Putamen (tissue), 1 donor: ENCODE measurements around the gene BCORL1.

ENCODE experiments used
- DNase-seq: peaks from one replicate; pipeline ENCODE4 v3.0.0-alpha.2; 2016; ENCODE audit warnings: low spot score

Gene BCORL1

GRCh38 chrX:129961180-129962083 is 21.0 kb upstream of the BCORL1 start:
- no peak for DNase-seq

DNA sequence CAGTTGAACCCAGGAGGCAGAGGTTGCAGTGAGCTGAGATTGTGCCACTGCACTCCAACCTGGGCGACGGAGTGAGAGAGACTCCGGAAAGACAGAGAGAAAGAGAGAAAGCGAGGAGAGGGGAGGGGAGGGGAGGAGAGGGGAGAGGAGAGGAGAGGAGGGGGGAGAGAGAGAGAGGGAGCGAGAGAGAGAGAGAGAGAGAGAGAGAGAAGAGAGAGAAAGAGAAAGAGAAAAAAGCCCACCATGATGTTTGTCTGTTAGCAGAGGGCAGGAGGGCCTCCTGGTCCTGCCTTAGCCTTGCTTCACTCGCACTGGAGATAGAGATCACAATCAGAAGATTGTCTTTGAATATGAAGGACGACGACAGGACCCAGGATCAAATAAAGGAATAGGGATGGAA is 18.7 kb upstream of the BCORL1 start:
- DNase-seq, result no peak

DNA sequence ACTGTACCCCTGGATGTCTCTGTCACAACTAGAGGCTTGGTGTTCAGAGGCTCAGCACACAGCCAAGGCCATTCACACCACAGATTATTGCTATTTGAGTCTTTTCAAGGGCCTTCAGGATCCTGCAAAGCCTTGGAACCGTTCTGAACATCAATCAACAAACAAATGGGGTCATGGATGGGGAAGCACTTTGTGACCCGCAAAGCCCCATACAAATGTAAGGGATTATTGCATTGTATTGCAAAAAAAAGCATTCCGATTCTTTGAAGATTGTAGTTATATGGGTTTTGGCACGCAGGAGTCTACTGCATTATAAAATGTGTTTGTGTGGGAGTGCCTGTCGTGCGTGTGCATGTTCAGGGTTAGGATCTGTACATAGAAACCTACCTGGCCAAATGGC is 17.3 kb upstream of the BCORL1 start:
- DNase-seq, result no peak

- DNase-seq, result no peak
Observed at GRCh38 chrX:129968968-129969367, 13.5 kb upstream of the BCORL1 start.

- DNase-seq, result no peak
Observed at GRCh38 chrX:129976441-129976840, 6.0 kb upstream of the BCORL1 start.

- no peak for DNase-seq
Observed at GRCh38 chrX:129979207-129979920, 3.1 kb upstream of the BCORL1 start.

DNA sequence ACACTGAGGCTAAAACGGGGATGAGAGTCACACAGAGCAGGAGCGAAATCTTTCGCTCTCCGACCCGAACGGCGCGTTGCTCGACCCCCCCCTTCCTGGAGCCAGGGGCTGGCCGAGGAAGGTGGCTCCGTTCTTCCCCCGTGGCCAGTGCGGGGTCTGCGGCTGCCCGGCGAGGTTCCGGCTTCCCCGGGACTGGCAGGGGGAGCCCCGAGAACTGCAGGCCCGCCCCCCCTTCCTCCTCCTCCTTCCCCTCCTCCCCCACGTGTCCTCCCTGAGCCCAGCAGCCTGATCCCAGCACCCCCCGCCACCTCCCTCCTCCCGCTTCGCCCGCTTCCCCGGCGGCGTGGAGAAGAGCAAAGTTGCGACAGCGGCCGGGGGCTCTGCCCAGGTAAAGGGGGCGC is 2.4 kb upstream of the BCORL1 start:
- DNase-seq, result no peak

DNA sequence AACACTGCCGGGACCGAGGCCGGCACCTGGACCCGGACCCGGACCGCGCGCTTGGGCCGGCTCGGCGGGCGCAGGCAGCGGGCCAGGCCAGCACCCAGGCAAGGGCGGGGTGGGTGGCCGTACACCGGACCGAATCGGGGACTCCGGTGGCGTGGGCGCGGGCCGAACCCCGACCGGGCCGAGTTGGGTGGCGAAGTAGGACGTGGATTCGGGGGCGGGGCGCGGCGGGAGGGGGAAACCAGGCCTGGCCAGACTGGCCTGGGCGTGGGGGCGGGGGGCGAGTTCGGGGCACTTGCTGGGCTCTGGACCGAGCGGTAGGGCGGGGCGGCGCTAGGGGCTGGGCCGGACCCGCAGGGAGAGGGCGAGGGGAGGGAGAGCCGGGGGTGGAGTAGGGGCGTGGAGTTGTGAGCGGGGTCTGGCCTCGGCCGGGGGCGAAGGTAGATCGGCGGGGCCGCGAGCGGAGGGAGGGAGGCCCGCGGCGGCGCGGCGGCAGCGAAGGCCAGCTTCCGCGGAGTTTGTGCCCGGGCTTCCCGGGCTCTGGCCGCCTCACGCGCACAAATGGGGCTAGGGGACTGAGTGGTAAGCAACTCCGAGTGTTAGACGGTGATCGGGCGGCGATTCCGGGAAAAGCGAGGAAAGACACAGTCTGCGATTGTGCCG is 1.8 kb upstream of the BCORL1 start:
- DNase-seq, result no peak

DNA sequence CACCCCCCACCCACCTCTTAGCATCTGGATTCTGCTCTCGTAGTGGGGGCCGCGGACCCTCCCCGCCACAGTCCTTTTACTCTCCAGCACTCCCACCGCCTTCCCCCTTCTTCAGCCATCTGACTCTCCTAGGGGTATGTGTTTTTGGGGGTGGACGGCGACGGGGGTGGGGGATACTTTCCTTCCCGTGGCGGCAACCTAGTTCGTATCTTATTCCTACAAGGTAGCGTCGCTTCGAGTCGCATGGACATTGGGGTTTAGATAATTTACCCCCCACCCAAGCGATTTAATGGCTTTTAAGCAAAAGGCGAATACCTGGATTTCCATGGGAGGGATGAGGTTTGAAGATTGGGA is 1.3 kb upstream of the BCORL1 start:
- DNase-seq, result no peak

- DNase-seq, result no peak
Observed at GRCh38 chrX:129981752-129982299, 609 bp upstream of the BCORL1 start.

GRCh38 chrX:129983575-129984110 is 1.2 kb downstream of the BCORL1 start:
- no peak for DNase-seq

DNA sequence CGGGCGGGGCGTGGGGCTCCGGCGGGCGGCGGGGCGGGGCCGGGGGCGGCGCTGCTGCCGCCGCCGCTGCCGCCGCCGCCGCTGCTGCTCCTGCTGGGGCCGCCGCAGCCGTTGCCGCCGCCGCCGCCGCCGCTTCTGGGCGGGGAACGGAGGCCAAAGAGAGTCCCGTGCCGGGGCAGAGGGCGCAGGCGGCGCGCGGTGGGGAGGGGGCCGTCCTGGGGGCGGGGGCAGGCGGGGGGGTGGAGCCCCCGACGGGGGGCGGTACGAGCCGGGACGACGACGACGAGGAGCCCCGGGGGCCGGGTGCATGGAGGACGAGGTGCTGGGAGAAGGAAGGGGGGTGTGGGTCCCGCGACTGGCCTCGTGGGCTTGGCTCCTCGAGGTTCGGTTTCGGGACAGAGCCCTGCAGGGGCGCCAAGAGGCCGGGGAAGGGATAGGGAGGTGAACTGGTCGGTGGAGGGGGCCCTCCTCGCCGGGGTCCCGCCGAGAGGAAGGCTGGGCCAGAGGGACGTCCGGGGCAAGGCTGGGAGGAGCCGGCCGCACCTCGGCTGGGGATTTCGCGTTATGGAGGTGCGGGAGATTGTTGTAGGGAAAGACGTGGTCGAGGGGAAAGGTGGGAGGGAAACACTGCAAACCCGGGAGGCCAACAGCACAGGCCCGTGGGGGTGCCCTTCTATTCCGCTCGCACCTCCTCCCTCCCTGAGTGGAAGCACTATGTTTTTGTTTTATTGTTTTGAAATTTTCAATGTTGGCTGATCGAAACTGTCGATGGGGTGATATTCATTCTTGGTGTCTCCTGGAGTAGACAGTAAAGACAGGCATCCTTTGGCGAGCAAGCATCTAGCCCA is 1.9 kb downstream of the BCORL1 start:
- no peak for DNase-seq

DNA sequence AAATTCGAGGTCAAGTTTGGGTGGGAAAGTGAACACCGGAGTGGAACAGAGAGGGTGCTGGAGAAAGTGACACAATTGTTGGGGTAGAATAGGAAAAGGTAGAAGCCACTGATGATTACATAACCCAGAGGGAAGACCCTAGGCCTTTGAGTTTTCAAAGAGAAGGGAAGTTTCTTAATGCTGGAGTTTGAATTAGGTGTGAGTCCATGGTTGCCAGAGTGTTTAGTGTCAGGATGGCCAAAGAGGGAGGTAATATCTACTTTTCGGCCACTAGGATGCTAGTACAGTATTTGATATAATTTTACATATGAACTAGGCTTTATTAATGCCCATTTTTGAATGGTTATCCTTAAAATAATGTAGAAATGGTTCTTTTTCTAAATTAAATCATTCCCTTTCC is 5.4 kb downstream of the BCORL1 start:
- DNase-seq, result no peak

- DNase-seq, result no peak
Observed at GRCh38 chrX:129992181-129992580, 9.7 kb downstream of the BCORL1 start.

DNA sequence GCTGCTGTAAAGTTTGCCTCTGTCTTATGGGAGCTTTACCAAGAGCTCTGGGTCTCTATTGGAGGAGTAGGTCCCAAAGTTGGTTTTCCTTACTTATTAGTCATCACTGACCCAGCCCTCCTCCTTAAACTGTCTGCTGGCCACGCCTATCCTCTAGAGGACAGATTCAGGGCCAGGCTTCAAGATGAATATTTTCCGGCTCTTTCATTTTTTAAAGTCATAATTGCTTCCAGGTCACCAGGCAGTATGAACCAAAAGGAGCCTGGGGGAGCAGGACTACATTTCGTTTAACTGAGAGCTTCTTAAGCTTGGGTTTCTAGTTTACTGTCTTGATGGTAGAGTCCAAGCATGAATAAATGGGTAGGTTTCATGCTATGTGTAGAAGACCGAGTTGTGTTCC is 13.7 kb downstream of the BCORL1 start:
- DNase-seq, result no peak

DNA sequence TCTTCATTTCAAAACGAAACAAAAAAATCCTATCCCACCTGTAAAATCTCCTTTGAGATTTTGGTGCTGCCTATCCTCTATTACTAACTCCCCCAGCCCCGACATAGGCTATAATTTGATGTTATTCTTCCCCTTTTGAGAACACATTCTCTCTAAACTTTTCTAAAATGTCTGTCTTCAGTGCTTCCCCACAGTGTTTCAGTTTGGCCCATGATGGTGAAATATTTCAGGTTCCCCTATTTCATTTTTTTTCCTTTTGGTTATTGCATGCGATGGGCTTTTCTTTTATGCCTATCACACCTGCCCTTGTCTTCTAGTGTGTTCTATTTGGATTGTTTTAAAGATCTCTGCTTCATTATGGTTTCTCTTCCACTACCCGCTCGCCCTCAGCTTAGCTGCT is 14.7 kb downstream of the BCORL1 start:
- no peak for DNase-seq

GRCh38 chrX:129998021-129998420 is 15.6 kb downstream of the BCORL1 start:
- DNase-seq, result no peak

DNA sequence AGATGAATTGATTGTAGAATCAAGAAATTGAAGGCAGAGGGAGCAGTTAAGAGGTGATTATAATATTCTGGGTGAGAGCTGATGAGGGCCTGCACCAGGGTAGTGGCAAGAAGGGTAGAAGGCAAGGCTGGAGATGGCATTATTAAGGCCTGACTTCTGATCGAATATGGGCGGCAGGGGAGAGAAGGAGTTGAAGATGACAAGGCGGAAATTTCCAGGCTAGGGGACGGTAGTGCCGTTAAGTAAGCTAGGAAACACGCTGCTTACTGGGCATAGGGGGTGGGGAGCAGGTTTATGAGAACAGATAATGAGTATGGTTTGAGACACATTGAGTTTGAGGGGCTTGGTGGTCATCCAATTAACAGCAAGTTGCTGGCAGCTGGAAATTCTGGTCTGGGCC is 19.5 kb downstream of the BCORL1 start:
- no peak for DNase-seq

DNA sequence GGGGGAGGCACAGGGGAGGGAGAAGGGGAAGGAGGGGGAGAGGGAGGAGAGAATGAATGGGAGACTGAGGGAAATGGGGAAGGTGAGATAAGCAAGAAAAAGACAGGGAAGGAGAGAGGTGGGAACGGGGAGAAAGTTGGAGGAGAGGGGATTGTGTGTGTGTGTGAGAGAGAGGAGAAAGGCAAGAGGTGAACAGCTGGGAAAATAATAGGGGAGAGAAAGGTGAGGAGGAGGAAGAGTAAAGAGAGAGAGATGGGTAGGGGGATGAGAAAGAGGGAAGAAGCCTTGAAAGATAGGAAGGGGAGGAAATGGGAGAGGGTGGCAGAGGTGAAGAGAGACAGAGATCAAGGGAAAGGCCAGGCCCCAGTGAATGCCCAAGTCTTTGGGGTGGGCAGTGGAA is 20.1 kb downstream of the BCORL1 start:
- no peak for DNase-seq

DNA sequence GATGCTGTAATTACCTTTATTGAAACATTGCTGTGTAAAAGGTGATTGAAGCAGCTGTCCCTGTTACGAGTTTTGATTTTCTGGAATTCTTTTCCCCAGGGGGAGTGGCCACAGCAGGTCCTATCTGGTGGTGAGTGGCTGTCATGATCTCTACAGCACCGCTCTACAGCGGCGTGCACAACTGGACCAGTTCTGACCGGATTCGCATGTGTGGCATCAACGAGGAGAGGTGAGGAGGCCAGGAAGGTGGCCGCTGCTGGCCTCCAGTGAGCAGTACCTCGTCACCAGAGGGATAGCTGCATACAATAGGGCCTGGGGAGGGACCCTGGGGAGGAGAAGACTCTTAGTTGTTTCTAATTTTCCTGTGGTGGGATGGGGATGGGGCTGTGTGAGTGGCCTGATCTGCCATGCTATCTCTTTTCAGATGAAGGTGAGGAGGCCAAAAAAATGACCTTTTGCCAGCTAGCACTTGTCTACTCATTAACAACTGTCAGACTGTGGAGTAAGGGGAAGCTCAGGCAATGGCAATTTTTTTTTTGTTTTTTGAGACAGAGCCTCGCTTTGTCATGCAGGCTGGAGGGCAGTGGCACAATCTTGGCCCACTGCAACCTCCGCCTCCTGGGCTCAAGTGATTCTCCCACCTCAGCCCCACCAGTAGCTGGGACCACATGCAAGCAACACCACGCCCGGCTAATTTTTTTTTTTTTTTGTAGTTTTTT is 22.8 kb downstream of the BCORL1 start:
- no peak for DNase-seq
